Spleen (tissue), 7 donors: ENCODE measurements around the gene HNRNPL.

Experiments used
- POLR2A ChIP-seq, 3 donors: fragments of 450-650 bp; IDR thresholded peaks; one replicate each; pipeline ENCODE4 v1.5.1; 2017; ENCODE audit warnings: antibody characterized with exemption in 3 of 3, mild to moderate bottlenecking in 1 of 3
- TF ChIP-seq, protein P1 (sequence below), 11 experiments: fragments of 200-600 bp in 7 of 11; fragments of 450-650 bp in 4 of 11; sonication (generic) in 4 of 11; IDR thresholded peaks in 8 of 11; conservative IDR thresholded peaks in 3 of 11; 1 replicate in 7 of 11; 2 replicates in 4 of 11; pipeline versions ENCODE4 v1.4.0 to v1.8.0; 2016 to 2021; ENCODE audit warnings: antibody characterized with exemption in 11 of 11, inconsistent platforms in 4 of 11, mild to moderate bottlenecking in 1 of 11
- donor health status: DM: no; HTN: no; CAD: no; lungs with moderate emphysema.
- donor health status: DM: no; HTN: no; CAD: no.
- donor health status: DM: no; HTN: no; CAD: no.

DNA sequence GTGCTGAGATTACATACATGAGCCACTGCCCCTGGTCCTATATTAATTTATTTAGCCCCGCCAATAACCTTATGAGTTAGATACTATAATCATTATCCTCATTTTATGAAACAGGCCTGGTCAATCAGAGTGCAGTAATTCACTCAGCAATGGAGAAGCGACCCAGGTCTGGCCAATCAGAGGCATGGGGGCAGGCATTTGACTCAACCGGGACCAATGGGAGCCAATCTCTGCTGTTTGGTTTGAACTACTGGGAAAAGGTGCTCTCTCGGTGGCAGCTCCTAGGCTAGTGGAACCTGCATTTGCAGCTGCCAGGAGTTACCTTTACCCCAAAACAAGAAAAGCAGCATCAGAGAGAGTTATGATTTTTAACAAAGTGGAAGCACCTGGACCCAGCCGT, 43.1 kb upstream of the HNRNPL start:
- TF ChIP-seq, protein P1, sequence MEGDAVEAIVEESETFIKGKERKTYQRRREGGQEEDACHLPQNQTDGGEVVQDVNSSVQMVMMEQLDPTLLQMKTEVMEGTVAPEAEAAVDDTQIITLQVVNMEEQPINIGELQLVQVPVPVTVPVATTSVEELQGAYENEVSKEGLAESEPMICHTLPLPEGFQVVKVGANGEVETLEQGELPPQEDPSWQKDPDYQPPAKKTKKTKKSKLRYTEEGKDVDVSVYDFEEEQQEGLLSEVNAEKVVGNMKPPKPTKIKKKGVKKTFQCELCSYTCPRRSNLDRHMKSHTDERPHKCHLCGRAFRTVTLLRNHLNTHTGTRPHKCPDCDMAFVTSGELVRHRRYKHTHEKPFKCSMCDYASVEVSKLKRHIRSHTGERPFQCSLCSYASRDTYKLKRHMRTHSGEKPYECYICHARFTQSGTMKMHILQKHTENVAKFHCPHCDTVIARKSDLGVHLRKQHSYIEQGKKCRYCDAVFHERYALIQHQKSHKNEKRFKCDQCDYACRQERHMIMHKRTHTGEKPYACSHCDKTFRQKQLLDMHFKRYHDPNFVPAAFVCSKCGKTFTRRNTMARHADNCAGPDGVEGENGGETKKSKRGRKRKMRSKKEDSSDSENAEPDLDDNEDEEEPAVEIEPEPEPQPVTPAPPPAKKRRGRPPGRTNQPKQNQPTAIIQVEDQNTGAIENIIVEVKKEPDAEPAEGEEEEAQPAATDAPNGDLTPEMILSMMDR (IDR thresholded peaks at IDR 0.05 in 8 of 11, conservative IDR thresholded peaks at IDR 0.05 in 3 of 11), result no peak
- no peak for TF ChIP-seq POLR2A (IDR thresholded peaks at IDR 0.05)
